Omental fat pad (tissue), 4 donors: ENCODE data around the gene KCTD8. TPM values are rescaled to one million over a fixed set of nuclear protein-coding genes. Genes with fewer than 3 reads are reported as not detected.

Experiments
- ATAC-seq: fragments of 150-250 bp; one replicate; pipeline ENCODE4 v1.9.1; 2016; ENCODE audit warnings: mild to moderate bottlenecking, moderate library complexity; ENCODE audit not compliant: low FRiP score
- DNase-seq: peaks from one replicate; pipeline ENCODE4 v3.0.0-alpha.2; 2019; ENCODE audit warnings: low spot score
- CTCF ChIP-seq, 3 donors: fragments of 450-650 bp; IDR thresholded peaks; one replicate each; pipeline ENCODE4 v1.5.1; 2016 to 2017; ENCODE audit warnings: antibody characterized with exemption in 3 of 3, mild to moderate bottlenecking in 3 of 3, moderate library complexity in 2 of 3
- total RNA-seq, 4 donors: library from RNA; depleted of rRNA; stranded (reverse); fragments of >200 nt; gene quantifications; one replicate each; pipeline ENCODE4 v1.1.0, GENCODE V29; 2016

Gene KCTD8
- total RNA-seq, 4 donors from 2014 or later: 1.3 to 14.3 (median 4.8) TPM

- DNase-seq: no peak
- no peak for TF ChIP-seq CTCF (IDR thresholded peaks at IDR 0.05)
- peak; percentile 54 for ATAC-seq
These were observed 282.7 kb downstream of the KCTD8 start for GRCh38 chr4:44165938-44166337.

- DNase-seq: no peak
- TF ChIP-seq CTCF (IDR thresholded peaks at IDR 0.05): no peak
- no peak for ATAC-seq
These were observed 285.9 kb downstream of the KCTD8 start for GRCh38 chr4:44162538-44163270.

- no peak for TF ChIP-seq CTCF (IDR thresholded peaks at IDR 0.05)
- ATAC-seq (no peak), DNase-seq (no peak)
These were observed 286.9 kb downstream of the KCTD8 start for GRCh38 chr4:44161756-44162155.

GRCh38 chr4:44160776-44161367 lies 287.7 kb downstream of the KCTD8 start:
- TF ChIP-seq CTCF (IDR thresholded peaks at IDR 0.05): no peak
- DNase-seq (no peak), ATAC-seq (no peak)

GRCh38 chr4:44159991-44160390 lies 288.6 kb downstream of the KCTD8 start:
- no peak for TF ChIP-seq CTCF (IDR thresholded peaks at IDR 0.05)
- DNase-seq: no peak
- no peak for ATAC-seq

- ATAC-seq (no peak), DNase-seq (no peak)
These were observed 290.9 kb downstream of the KCTD8 start for GRCh38 chr4:44157611-44158277.

More at GRCh38 chr4:44157611-44158277, 290.9 kb downstream of the KCTD8 start:
- no peak for TF ChIP-seq CTCF (IDR thresholded peaks at IDR 0.05)
